ENCODE results near the gene UBL7. TPM values are rescaled to one million over a fixed set of nuclear protein-coding genes. Genes with fewer than 3 reads are reported as not detected.
"Not testable (repeated sequence)": the region's sequence is repeated elsewhere in the genome, so short reads cannot be mapped to it uniquely, and the experiment has no call there.

UBL7 gene
- total RNA-seq, 2 donors from 2014 or later = 25.7 to 47.2 TPM

- WGBS, 2 donors = 79 to 84% methylated on average over 2 of the region's 2 CpGs
- DNase-seq = peak in 1 of 4 donors; percentile 7
- no peak overlapping the region for H3K27ac ChIP-seq
- TF ChIP-seq POLR2A (IDR thresholded peaks at IDR 0.05) (no peak), CTCF (IDR thresholded peaks at IDR 0.05) (no peak)
- intact Hi-C loops (cut with DNase I) = loop anchor here (10.0 kb wide), 1 partner anchor 71 kb away; no protein-coding TSS in a partner anchor
- no peak overlapping the region for H3K4me3 ChIP-seq
- no peak for ATAC-seq
- no peaks in the 10 kb centered on the region for H3K27me3 ChIP-seq
- no peaks in the 10 kb centered on the region for H3K36me3 ChIP-seq (replicated peaks in 1 of 2; ENCODE audit: insufficient read depth in 1 of 2, low read depth in 2 of 2)
- H3K9me3 ChIP-seq = no peaks in the 10 kb centered on the region
- peaks cover 21% of the 10 kb centered on the region for H3K4me1 ChIP-seq
These were observed 3.3 kb upstream of the UBL7 start for GRCh38 chr15:74464216-74464615.

- TF ChIP-seq CTCF (IDR thresholded peaks at IDR 0.05) (no peak), POLR2A (IDR thresholded peaks at IDR 0.05) (no peak)
- intact Hi-C loops (cut with DNase I) = loop anchor here (10.0 kb wide), 1 partner anchor 71 kb away; no protein-coding TSS in a partner anchor
- DNase-seq (no peak), ATAC-seq (no peak)
- Histone ChIP-seq H3K27me3 (no peaks in the 10 kb centered on the region), H3K4me1 (peaks cover 21% of the 10 kb centered on the region), H3K36me3 (replicated peaks in 1 of 2; ENCODE audit: insufficient read depth in 1 of 2, low read depth in 2 of 2) (no peaks in the 10 kb centered on the region), H3K4me3 (no peak overlapping the region), H3K9me3 (no peaks in the 10 kb centered on the region), H3K27ac (no peak overlapping the region)
These were observed 2.7 kb upstream of the UBL7 start for GRCh38 chr15:74463634-74464033.

GRCh38 chr15:74461847-74462511 lies 1.0 kb upstream of the UBL7 start:
- DNase-seq (no peak), ATAC-seq (no peak)
- WGBS, 2 donors = 18 to 19% methylated on average over 8 of the region's 8 CpGs
- H3K27me3 ChIP-seq = no peaks in the 10 kb centered on the region
- H3K4me3 ChIP-seq = no peak overlapping the region
- no peak for TF ChIP-seq POLR2A (IDR thresholded peaks at IDR 0.05)
- no peak for TF ChIP-seq CTCF (IDR thresholded peaks at IDR 0.05)
- peak overlapping the region in 2 of 4 donors; percentile 65 to 72 for H3K27ac ChIP-seq
- H3K36me3 ChIP-seq (replicated peaks in 1 of 2; ENCODE audit: insufficient read depth in 1 of 2, low read depth in 2 of 2) = peaks cover 0 to 2% of the 10 kb centered on the region in 2 donors
- no peaks in the 10 kb centered on the region for H3K9me3 ChIP-seq
- H3K4me1 ChIP-seq = peaks cover 21% of the 10 kb centered on the region
- intact Hi-C loops (cut with DNase I) = loop anchor here (10.0 kb wide), 1 partner anchor 73 kb away; no protein-coding TSS in a partner anchor

GRCh38 chr15:74460298-74460697 lies 662 bp downstream of the UBL7 start:
- ATAC-seq (no peak), DNase-seq (no peak)
- intact Hi-C loops (cut with DNase I) = loop anchor here (10.0 kb wide), 1 partner anchor 75 kb away; no protein-coding TSS in a partner anchor
- H3K36me3 ChIP-seq (replicated peaks in 1 of 2; ENCODE audit: insufficient read depth in 1 of 2, low read depth in 2 of 2) = peaks cover 0 to 2% of the 10 kb centered on the region in 2 donors
- 46% methylated on average over 2 of the region's 2 CpGs for WGBS, 2 donors
- H3K27ac ChIP-seq = peak overlapping the region in 3 of 4 donors; percentile 57 to 72 (median 65)
- TF ChIP-seq POLR2A (IDR thresholded peaks at IDR 0.05) (no peak), CTCF (IDR thresholded peaks at IDR 0.05) (no peak)
- no peaks in the 10 kb centered on the region for H3K9me3 ChIP-seq
- H3K4me1 ChIP-seq = peaks cover 21% of the 10 kb centered on the region
- H3K4me3 ChIP-seq = peak overlapping the region; percentile 26 to 84
- H3K27me3 ChIP-seq = no peaks in the 10 kb centered on the region

GRCh38 chr15:74459798-74460197 lies 1.2 kb downstream of the UBL7 start:
- not testable (repeated sequence) for DNase-seq; H3K4me3 ChIP-seq; H3K9me3 ChIP-seq; H3K36me3 ChIP-seq (replicated peaks in 1 of 2; ENCODE audit: insufficient read depth in 1 of 2, low read depth in 2 of 2); H3K27me3 ChIP-seq; H3K27ac ChIP-seq; ATAC-seq
- intact Hi-C loops (cut with DNase I) = loop anchor here (10.0 kb wide), 1 partner anchor 75 kb away; no protein-coding TSS in a partner anchor
- 85 to 92% methylated on average over 13 to 14 of the region's 14 CpGs for WGBS, 2 donors
- H3K4me1 ChIP-seq = peaks cover 21% of the 10 kb centered on the region
